BLaER1 (cell line): ENCODE data around the gene SHISA3.

Experiments
- H3K27ac ChIP-seq: shearing (Covaris generic); formaldehyde crosslinking; 2 replicates; pipeline ENCODE4 v1.8.1; 2022
- H3K27me3 ChIP-seq: shearing (Covaris generic); formaldehyde crosslinking; 2 replicates; pipeline ENCODE4 v1.8.1; 2022
- H3K36me3 ChIP-seq: shearing (Covaris generic); formaldehyde crosslinking; 2 replicates; pipeline ENCODE4 v1.8.1; 2022
- H3K4me1 ChIP-seq: shearing (Covaris generic); formaldehyde crosslinking; 2 replicates; pipeline ENCODE4 v1.8.1; 2022
- H3K4me2 ChIP-seq: shearing (Covaris generic); formaldehyde crosslinking; 2 replicates; pipeline ENCODE4 v1.8.1; 2022
- H3K4me3 ChIP-seq: shearing (Covaris generic); formaldehyde crosslinking; 2 replicates; pipeline ENCODE4 v1.8.1; 2022
- H3K9ac ChIP-seq: shearing (Covaris generic); formaldehyde crosslinking; 2 replicates; pipeline ENCODE4 v1.8.1; 2022
- H3K9me3 ChIP-seq: shearing (Covaris generic); formaldehyde crosslinking; 2 replicates; pipeline ENCODE4 v1.8.1; 2022
- H4K20me1 ChIP-seq: shearing (Covaris generic); formaldehyde crosslinking; 2 replicates; pipeline ENCODE4 v1.8.1; 2022
- Cebpa-rat ChIP-seq: shearing (Covaris generic); IDR thresholded peaks from 2 replicates; pipeline ENCODE4 v1.8.1; 2022

The SHISA3 gene

DNA sequence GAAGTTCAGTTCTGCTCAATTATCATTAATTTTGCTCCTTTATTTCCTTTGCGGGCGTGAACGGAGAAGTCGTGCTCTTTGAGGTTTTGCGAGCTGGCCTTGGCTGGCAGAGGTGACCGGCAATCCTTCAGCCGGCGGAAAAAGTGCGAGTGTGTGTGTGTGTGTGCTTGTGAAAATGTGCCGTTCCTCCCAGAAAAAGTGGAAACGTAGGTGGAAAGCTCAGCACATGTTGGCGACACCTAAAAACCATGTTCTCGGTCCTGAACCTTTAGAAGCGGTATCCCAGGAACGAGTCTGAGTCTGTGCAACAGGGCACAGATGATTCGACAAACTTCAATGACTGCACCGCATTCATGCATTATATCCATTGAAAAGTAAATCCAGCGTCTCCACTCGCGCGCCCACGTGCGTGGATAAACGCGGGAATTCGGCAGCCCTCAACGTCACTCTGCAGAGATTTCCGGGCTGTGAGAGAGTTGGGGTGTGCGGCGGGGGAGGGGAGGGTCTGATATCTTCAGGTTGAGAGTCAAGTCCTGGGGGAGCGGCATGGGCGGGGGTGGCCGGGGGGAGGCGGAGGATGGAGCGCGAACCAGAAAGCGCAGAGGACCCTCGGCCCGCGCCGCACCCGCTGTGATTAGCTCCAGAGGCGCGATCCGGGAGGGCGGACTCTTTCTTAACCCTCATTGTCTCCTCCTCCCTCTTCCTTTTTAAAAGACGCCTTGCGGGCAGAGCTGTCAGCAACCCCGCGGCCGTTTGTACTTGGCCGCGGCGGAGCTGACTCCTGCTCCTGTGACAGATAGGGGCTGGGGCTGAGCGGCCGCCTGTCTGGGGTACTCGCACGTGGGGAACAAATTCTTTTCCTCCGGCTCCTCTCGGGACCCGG is at the start of gene SHISA3:
Gene SHISA3, plus strand, starts transcription at position 737 of the 883 bp plus-strand sequence. CDS start 569 bp downstream, outside the sequence.
- Histone ChIP-seq H3K9ac (peak within 1 kb of the TSS; percentile 40; the same call in 1 of the 2 replicates), H3K4me1 (peaks cover 21% of the 10 kb centered on the region), H4K20me1 (peaks cover 49% of the 10 kb centered on the region), H3K36me3 (no peaks in the 10 kb centered on the region), H3K27ac (no peak within 1 kb of the TSS), H3K27me3 (peaks cover 73% of the 10 kb centered on the region), H3K4me3 (peak within 1 kb of the TSS; percentile 71), H3K4me2 (peak within 1 kb of the TSS; percentile 92), H3K9me3 (no peaks in the 10 kb centered on the region)
- TF ChIP-seq Cebpa-rat, result no peak

DNA sequence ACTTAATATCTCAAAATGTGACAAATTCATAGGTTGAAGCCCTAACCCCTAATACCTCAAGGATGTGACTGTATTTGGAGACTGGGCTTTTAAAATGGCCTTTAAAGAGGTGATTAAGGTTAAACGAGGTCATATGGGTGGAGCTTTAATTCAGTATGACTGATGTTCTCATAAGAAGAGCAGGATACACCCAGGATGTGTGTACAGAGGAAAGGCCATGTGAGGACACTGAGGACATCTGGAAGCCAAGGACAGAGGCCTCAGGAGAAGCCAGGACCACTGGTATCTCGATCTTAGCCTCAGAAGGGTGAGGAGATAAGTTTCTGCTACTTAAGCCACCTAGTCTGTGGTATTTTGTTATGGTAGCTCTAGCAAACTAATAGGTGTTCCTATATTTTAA is 49.0 kb upstream of the SHISA3 start:
- Histone ChIP-seq H3K4me2 (no peak overlapping the region), H3K9me3 (0 out of 2 replicates have a peak, but pooled peaks cover 4% of the 10 kb centered on the region), H3K36me3 (no peaks in the 10 kb centered on the region), H3K27me3 (no peaks in the 10 kb centered on the region), H3K4me1 (no peaks in the 10 kb centered on the region), H3K4me3 (no peak overlapping the region), H3K9ac (no peak overlapping the region), H4K20me1 (no peaks in the 10 kb centered on the region), H3K27ac (no peak overlapping the region)
- no peak for TF ChIP-seq Cebpa-rat

DNA sequence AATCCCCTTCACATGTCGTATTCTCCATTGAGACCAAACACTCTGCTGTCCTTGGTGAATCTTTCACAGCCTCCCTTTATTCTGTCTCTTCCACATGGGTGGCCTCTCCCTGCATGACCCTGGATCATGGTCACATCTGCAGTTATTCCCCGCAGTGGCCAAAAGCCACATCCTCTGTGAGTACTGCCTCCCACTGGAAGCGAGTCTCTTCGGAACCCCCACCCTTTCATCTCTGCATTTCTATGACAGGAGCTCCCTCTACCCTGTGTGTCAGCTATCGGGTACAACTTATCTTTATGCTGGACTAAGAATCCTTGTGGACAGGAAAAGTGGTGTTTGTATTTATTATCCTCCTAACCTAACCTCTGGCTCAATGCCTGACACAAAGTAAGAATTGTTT is 48.6 kb upstream of the SHISA3 start:
- Histone ChIP-seq H3K4me3 (no peak overlapping the region), H3K9me3 (0 out of 2 replicates have a peak, but pooled peaks cover 4% of the 10 kb centered on the region), H3K9ac (no peak overlapping the region), H3K4me2 (no peak overlapping the region), H3K27ac (no peak overlapping the region), H4K20me1 (no peaks in the 10 kb centered on the region), H3K36me3 (no peaks in the 10 kb centered on the region), H3K27me3 (no peaks in the 10 kb centered on the region), H3K4me1 (no peaks in the 10 kb centered on the region)
- TF ChIP-seq Cebpa-rat, result no peak

DNA sequence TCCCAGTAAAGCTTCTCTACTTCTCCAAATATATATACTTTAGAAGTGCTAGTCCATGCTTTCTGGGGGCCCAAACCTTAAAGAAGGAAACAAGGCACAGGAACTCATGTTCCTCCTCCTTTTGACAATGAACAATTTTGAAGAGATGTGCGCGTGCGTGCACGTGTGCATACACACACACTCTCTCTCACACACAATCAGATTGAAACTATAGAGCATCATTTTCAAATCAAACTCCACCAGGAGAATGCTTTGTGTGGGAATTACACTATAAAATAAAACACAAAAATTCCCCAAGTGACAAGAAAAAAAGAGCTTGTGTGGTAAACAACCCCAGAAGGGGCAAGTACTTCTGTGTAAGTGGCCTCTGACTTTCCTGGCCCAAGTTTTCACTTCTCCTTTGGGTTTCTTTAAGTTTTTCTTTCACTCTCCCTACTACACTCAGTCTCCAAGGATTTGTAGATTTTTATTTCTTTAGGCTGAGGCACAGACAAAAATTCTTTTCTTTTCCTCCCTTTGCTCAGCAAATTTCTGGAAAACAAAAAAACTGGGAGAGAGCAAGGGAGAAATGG is 46.6 kb upstream of the SHISA3 start:
- Histone ChIP-seq H3K9ac (no peak overlapping the region), H3K4me1 (no peaks in the 10 kb centered on the region), H3K27ac (no peak overlapping the region), H3K36me3 (no peaks in the 10 kb centered on the region), H3K27me3 (no peaks in the 10 kb centered on the region), H3K9me3 (0 out of 2 replicates have a peak, but pooled peaks cover 4% of the 10 kb centered on the region), H4K20me1 (no peaks in the 10 kb centered on the region), H3K4me2 (no peak overlapping the region), H3K4me3 (no peak overlapping the region)
- TF ChIP-seq Cebpa-rat, result no peak

DNA sequence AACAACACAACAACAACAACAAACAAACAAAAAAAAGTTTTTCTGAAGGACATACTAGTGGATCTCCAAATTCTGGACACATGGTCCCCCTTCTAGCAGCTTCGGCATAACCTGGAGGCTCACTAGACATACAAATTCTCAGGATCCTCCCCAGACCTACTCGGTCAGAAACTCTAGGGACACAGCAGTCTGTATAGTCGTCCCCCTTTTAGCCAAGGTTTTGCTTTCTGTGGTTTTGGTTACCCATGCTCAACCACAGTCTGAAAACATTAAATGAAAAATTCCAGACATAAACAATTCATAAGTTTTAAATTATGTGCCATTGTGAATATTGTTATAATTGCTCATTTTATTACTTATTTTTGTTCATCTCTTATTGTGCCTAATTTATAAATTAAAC is 45.2 kb upstream of the SHISA3 start:
- Histone ChIP-seq H3K9ac (no peak overlapping the region), H3K27ac (no peak overlapping the region), H3K27me3 (no peaks in the 10 kb centered on the region), H3K36me3 (no peaks in the 10 kb centered on the region), H3K4me2 (no peak overlapping the region), H3K4me1 (no peaks in the 10 kb centered on the region), H3K4me3 (no peak overlapping the region), H4K20me1 (no peaks in the 10 kb centered on the region), H3K9me3 (0 out of 2 replicates have a peak, but pooled peaks cover 4% of the 10 kb centered on the region)
- no peak for TF ChIP-seq Cebpa-rat

DNA sequence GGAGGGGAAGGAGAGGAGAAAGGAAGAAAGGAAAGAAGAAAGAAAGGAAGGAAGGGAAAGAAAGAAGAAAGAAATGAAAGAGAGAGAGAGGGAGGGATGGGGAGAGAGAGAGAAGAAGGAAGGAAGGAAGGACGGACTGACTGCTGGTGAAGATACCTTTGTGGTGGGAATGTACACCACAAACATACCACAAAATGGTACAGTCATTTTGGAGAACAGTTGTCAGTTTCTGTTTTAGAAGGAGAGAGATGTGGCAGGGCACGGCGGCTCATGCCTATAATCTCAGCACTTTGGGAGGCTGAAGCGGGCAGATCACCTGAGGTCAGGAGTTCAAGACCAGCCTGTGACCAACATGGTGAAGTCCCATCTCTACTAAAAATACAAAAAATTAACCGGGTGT is 40.0 kb upstream of the SHISA3 start:
- Histone ChIP-seq H3K9ac (no peak overlapping the region), H3K36me3 (no peaks in the 10 kb centered on the region), H4K20me1 (no peaks in the 10 kb centered on the region), H3K27ac (no peak overlapping the region), H3K4me3 (no peak overlapping the region), H3K4me2 (no peak overlapping the region), H3K27me3 (no peaks in the 10 kb centered on the region), H3K9me3 (no peaks in the 10 kb centered on the region), H3K4me1 (no peaks in the 10 kb centered on the region)
- no peak for TF ChIP-seq Cebpa-rat

DNA sequence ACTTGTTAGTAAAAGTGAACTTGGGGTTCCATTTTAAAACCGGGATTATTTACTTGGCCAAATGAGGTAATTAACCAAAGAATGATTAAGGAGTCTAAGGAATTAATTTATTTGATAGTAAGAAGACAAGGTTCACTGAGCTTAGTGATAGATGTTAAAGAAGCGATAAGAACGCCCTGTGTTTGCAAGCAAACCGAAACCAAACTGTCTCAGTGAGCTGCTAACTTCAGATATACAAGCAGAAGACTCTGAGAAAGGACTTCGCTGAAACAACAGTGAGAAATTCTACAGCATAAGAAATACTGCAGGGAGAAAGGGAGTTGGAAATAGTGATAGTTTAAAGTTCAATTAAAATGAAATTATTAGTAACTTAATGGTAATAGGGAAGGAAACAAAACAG is 37.6 kb upstream of the SHISA3 start:
- TF ChIP-seq Cebpa-rat, result no peak
- H3K9ac ChIP-seq, result no peak overlapping the region
- H3K36me3 ChIP-seq, result no peaks in the 10 kb centered on the region
- H3K27me3 ChIP-seq, result no peaks in the 10 kb centered on the region
- no peaks in the 10 kb centered on the region for H3K9me3 ChIP-seq
- H3K4me3 ChIP-seq, result no peak overlapping the region
- H3K4me2 ChIP-seq, result no peak overlapping the region
- no peaks in the 10 kb centered on the region for H4K20me1 ChIP-seq
- H3K4me1 ChIP-seq, result no peaks in the 10 kb centered on the region
- H3K27ac ChIP-seq, result no peak overlapping the region

DNA sequence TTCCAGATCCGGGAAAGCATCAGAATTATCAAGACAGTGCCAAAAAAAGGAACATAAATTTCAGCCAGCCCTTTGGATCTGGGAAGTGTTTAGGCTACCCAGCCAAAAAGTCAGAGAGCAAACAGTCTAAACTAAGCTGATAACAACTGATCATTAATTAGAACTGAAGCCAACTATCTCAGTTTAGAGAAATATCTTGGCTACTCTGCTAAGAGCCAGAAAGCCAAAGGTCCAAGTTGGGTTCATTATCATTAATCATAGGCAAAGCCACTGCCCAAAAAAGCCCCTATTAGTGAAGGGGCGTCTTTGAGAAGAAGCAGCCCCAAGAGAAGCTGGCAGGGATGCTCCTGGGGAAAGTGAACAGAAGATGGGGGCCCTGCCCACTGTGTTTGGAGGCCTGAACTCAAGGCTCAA is 37.0 kb upstream of the SHISA3 start:
- no peaks in the 10 kb centered on the region for H3K4me1 ChIP-seq
- H3K9me3 ChIP-seq, result no peaks in the 10 kb centered on the region
- H4K20me1 ChIP-seq, result no peaks in the 10 kb centered on the region
- no peak overlapping the region for H3K4me3 ChIP-seq
- H3K4me2 ChIP-seq, result no peak overlapping the region
- H3K27ac ChIP-seq, result no peak overlapping the region
- H3K27me3 ChIP-seq, result no peaks in the 10 kb centered on the region
- H3K9ac ChIP-seq, result no peak overlapping the region
- TF ChIP-seq Cebpa-rat, result no peak
- no peaks in the 10 kb centered on the region for H3K36me3 ChIP-seq

DNA sequence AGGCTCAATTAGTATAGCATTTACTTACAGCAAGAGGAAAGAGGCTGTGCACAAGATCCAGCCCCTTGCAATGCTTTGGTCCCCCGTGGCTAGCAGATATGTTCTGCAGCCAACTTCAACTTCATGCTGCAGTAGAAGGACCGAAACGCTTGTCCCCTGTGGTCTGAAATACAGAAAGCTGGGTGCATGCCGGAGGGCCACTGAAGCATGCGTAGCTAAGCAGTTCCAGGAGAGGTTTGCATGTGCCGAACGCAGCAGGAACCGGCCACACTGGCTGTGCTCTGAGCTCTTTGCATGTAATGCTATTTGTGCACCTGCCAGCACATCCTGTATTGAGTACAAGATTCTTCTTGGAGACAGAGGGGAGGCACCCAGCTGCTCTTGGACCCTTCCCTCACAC is 35.8 kb upstream of the SHISA3 start:
- no peaks in the 10 kb centered on the region for H3K36me3 ChIP-seq

DNA sequence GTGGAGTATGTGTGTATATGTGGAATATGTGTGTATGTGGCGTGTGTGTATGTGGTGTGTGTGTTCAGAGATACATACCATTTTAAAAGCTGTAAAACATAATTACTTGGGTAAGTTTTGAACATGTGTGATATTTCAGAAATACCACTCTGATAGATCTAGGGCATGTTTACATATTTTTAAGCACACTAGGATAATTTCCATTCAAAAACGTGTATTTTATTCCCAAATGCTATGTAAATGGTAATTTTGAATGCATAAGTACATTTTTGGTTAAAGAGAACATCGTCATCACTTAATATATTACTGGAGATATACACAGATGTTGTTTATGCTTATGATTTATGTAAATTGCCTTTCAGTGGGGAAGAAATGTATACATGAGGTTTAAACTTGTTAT is 34.7 kb upstream of the SHISA3 start:
- no peak for TF ChIP-seq Cebpa-rat
- Histone ChIP-seq H3K9ac (no peak overlapping the region), H3K9me3 (no peaks in the 10 kb centered on the region)

More for the DNA sequence above, 35.8 kb upstream of the SHISA3 start:
- Histone ChIP-seq H3K4me1 (no peaks in the 10 kb centered on the region), H3K9me3 (no peaks in the 10 kb centered on the region), H4K20me1 (no peaks in the 10 kb centered on the region), H3K27ac (no peak overlapping the region), H3K4me2 (no peak overlapping the region), H3K4me3 (no peak overlapping the region), H3K9ac (no peak overlapping the region), H3K27me3 (no peaks in the 10 kb centered on the region)
- no peak for TF ChIP-seq Cebpa-rat

More for the DNA sequence above, 34.7 kb upstream of the SHISA3 start:
- H3K36me3 ChIP-seq, result no peaks in the 10 kb centered on the region
- no peaks in the 10 kb centered on the region for H3K27me3 ChIP-seq
- H3K4me2 ChIP-seq, result no peak overlapping the region
- no peaks in the 10 kb centered on the region for H4K20me1 ChIP-seq
- no peak overlapping the region for H3K4me3 ChIP-seq
- no peaks in the 10 kb centered on the region for H3K4me1 ChIP-seq
- no peak overlapping the region for H3K27ac ChIP-seq
